Neural progenitor cell (in vitro differentiated cells): ENCODE data around the gene SHANK3. TPM values are rescaled to one million over a fixed set of nuclear protein-coding genes. Genes with fewer than 3 reads are reported as not detected.
"Not testable (repeated sequence)": the region's sequence is repeated elsewhere in the genome, so short reads cannot be mapped to it uniquely, and the experiment has no call there.

ENCODE experiments used
- DNase-seq: peaks from one replicate; pipeline ENCODE4 v3.0.0-alpha.2; 2016; ENCODE audit warnings: low spot score
- H2AFZ ChIP-seq: fragments of 200-600 bp; sonication (generic); replicated peaks from 2 replicates; pipeline ENCODE4 v1.6.1; 2016; ENCODE audit warnings: antibody characterized with exemption
- H3F3A ChIP-seq: fragments of 200-600 bp; sonication (generic); 2 replicates; pipeline ENCODE4 v1.6.1; 2016; ENCODE audit warnings: antibody characterized with exemption, low read depth
- H3K27ac ChIP-seq: fragments of 200-600 bp; sonication (generic); 2 replicates; pipeline ENCODE4 v1.5.1; 2016; ENCODE audit warnings: mild to moderate bottlenecking
- H3K27me3 ChIP-seq: fragments of 200-600 bp; sonication (generic); 2 replicates; pipeline ENCODE4 v1.6.1; 2016; ENCODE audit warnings: mild to moderate bottlenecking, moderate library complexity
- H3K36me3 ChIP-seq: fragments of 200-600 bp; sonication (generic); 2 replicates; pipeline ENCODE4 v1.5.1; 2016
- H3K4me1 ChIP-seq: fragments of 200-600 bp; sonication (generic); 2 replicates; pipeline ENCODE4 v1.6.1; 2016; ENCODE audit warnings: mixed run types
- H3K4me2 ChIP-seq: fragments of 200-600 bp; sonication (generic); 2 replicates; pipeline ENCODE4 v1.6.1; 2016
- H3K4me3 ChIP-seq: fragments of 200-600 bp; sonication (generic); 2 replicates; pipeline ENCODE4 v1.5.1; 2016
- H3K79me2 ChIP-seq: fragments of 200-600 bp; sonication (generic); 2 replicates; pipeline ENCODE4 v1.6.1; 2016; ENCODE audit warnings: low read depth
- H3K9ac ChIP-seq: fragments of 200-600 bp; sonication (generic); 2 replicates; pipeline ENCODE4 v1.6.1; 2016
- H3K9me3 ChIP-seq: fragments of 200-600 bp; sonication (generic); 2 replicates; pipeline ENCODE4 v1.5.1; 2016; ENCODE audit warnings: low read depth
- H4K20me1 ChIP-seq: fragments of 200-600 bp; sonication (generic); 2 replicates; pipeline ENCODE4 v1.6.1; 2016; ENCODE audit warnings: low read depth
- H3K27ac Mint-ChIP-seq: 3 replicates; pipeline ENCODE4 v1.8.0; 2021; ENCODE audit warnings: mixed read lengths
- H3K27me3 Mint-ChIP-seq: 2 replicates; pipeline ENCODE4 v1.8.0; 2022; ENCODE audit warnings: low read depth, mild to moderate bottlenecking, inconsistent platforms, moderate library complexity, mixed read lengths; ENCODE audit not compliant: insufficient read depth
- H3K36me3 Mint-ChIP-seq: 3 replicates; pipeline ENCODE4 v1.8.0; 2021; ENCODE audit warnings: mixed read lengths
- H3K4me1 Mint-ChIP-seq: 3 replicates; pipeline ENCODE4 v1.8.0; 2021; ENCODE audit warnings: mixed read lengths
- H3K4me3 Mint-ChIP-seq: 3 replicates; pipeline ENCODE4 v1.8.0; 2021; ENCODE audit warnings: mild to moderate bottlenecking, moderate library complexity, mixed read lengths
- H3K9me3 Mint-ChIP-seq: 3 replicates; pipeline ENCODE4 v1.8.0; 2020; ENCODE audit warnings: mixed read lengths
- CTCF ChIP-seq: fragments of 200-600 bp; sonication (generic); IDR thresholded peaks from 2 replicates; pipeline ENCODE4 v1.5.1; 2017; ENCODE audit warnings: antibody characterized with exemption, mild to moderate bottlenecking
- EZH2 ChIP-seq: fragments of 200-600 bp; sonication (generic); IDR thresholded peaks from 2 replicates; pipeline ENCODE4 v1.6.1; 2017; ENCODE audit warnings: antibody characterized with exemption, mild to moderate bottlenecking, moderate library complexity
- EZH2phosphoT487 ChIP-seq: fragments of 200-600 bp; sonication (generic); IDR thresholded peaks from 2 replicates; pipeline ENCODE4 v1.6.1; 2017; ENCODE audit warnings: antibody characterized with exemption
- total RNA-seq: library from RNA; depleted of rRNA; stranded (reverse); fragments of >200 nt; gene quantifications from 2 replicates; pipeline ENCODE4 v1.2.3, GENCODE V29; 2015; ENCODE audit warnings: low replicate concordance

Gene SHANK3
- total RNA-seq, 1 donor from 2014 or later, result 0.65 TPM

- peaks cover 3% of the 10 kb centered on the region for H3K4me1 Mint-ChIP-seq
- Histone ChIP-seq H3K27ac (no peak overlapping the region), H3F3A (no peaks in the 10 kb centered on the region), H3K4me2 (no peak overlapping the region), H3K27me3 (peaks cover 22% of the 10 kb centered on the region), H4K20me1 (no peaks in the 10 kb centered on the region), H3K36me3 (no peaks in the 10 kb centered on the region), H3K4me1 (no peaks in the 10 kb centered on the region), H3K9ac (no peak overlapping the region), H3K9me3 (peaks cover 20% of the 10 kb centered on the region), H3K79me2 (no peaks in the 10 kb centered on the region), H2AFZ (no peak overlapping the region), H3K4me3 (no peak overlapping the region)
- H3K27ac Mint-ChIP-seq, result no peak overlapping the region
- H3K27me3 Mint-ChIP-seq, result peaks cover 21% of the 10 kb centered on the region
- DNase-seq, result no peak
- no peak overlapping the region for H3K4me3 Mint-ChIP-seq
- TF ChIP-seq EZH2phosphoT487 (no peak), CTCF (no peak), EZH2 (no peak)
- H3K36me3 Mint-ChIP-seq, result peaks cover 2% of the 10 kb centered on the region
- peaks cover 36% of the 10 kb centered on the region for H3K9me3 Mint-ChIP-seq
Observed at GRCh38 chr22:50653256-50653655, 19.4 kb upstream of the SHANK3 start.

GRCh38 chr22:50654664-50655063, 18.0 kb upstream of the SHANK3 start:
- not testable (repeated sequence) for H3K4me3 ChIP-seq, H3K9ac ChIP-seq, H3K4me3 Mint-ChIP-seq, H3K4me1 Mint-ChIP-seq, H3K4me1 ChIP-seq, H3K36me3 ChIP-seq, H2AFZ ChIP-seq, H3F3A ChIP-seq, H3K27ac Mint-ChIP-seq, H3K27ac ChIP-seq, H3K36me3 Mint-ChIP-seq, H3K4me2 ChIP-seq, H3K9me3 ChIP-seq, H3K79me2 ChIP-seq, DNase-seq, H4K20me1 ChIP-seq
- H3K27me3 Mint-ChIP-seq, result peaks cover 21% of the 10 kb centered on the region
- H3K27me3 ChIP-seq, result peaks cover 22% of the 10 kb centered on the region
- H3K9me3 Mint-ChIP-seq, result peaks cover 30% of the 10 kb centered on the region

GRCh38 chr22:50656122-50657070, 16.2 kb upstream of the SHANK3 start:
- no peaks in the 10 kb centered on the region for H3K9me3 ChIP-seq
- no peak for DNase-seq
- no peak overlapping the region for H3K4me2 ChIP-seq
- peaks cover 32% of the 10 kb centered on the region for H3K9me3 Mint-ChIP-seq
- no peak overlapping the region for H3K27ac ChIP-seq
- no peak overlapping the region for H2AFZ ChIP-seq
- no peaks in the 10 kb centered on the region for H3K4me1 ChIP-seq
- no peaks in the 10 kb centered on the region for H3F3A ChIP-seq
- H3K4me3 ChIP-seq, result no peak overlapping the region
- H3K79me2 ChIP-seq, result no peaks in the 10 kb centered on the region
- H3K9ac ChIP-seq, result no peak overlapping the region
- no peaks in the 10 kb centered on the region for H3K36me3 ChIP-seq
- H4K20me1 ChIP-seq, result no peaks in the 10 kb centered on the region
- H3K27me3 ChIP-seq, result peaks cover 27% of the 10 kb centered on the region
- H3K36me3 Mint-ChIP-seq, result peaks cover 2% of the 10 kb centered on the region
- no peak overlapping the region for H3K27ac Mint-ChIP-seq
- H3K4me3 Mint-ChIP-seq, result no peak overlapping the region
- H3K4me1 Mint-ChIP-seq, result peaks cover 3% of the 10 kb centered on the region
- H3K27me3 Mint-ChIP-seq, result peaks cover 21% of the 10 kb centered on the region
- no peak for TF ChIP-seq CTCF
- no peak for TF ChIP-seq EZH2
- no peak for TF ChIP-seq EZH2phosphoT487

- no peak for TF ChIP-seq EZH2
- no peak for TF ChIP-seq EZH2phosphoT487
- no peak for TF ChIP-seq CTCF
- Histone ChIP-seq H3F3A (no peaks in the 10 kb centered on the region), H3K27me3 (peaks cover 26% of the 10 kb centered on the region), H3K79me2 (no peaks in the 10 kb centered on the region), H3K4me1 (no peaks in the 10 kb centered on the region), H4K20me1 (no peaks in the 10 kb centered on the region), H3K27ac (no peak overlapping the region), H3K4me2 (no peak overlapping the region), H3K4me3 (no peak overlapping the region), H3K9ac (no peak overlapping the region), H3K36me3 (no peaks in the 10 kb centered on the region), H2AFZ (no peak overlapping the region), H3K9me3 (no peaks in the 10 kb centered on the region)
- Mint-ChIP-seq H3K27ac (no peak overlapping the region), H3K27me3 (peaks cover 15% of the 10 kb centered on the region), H3K9me3 (peaks cover 25% of the 10 kb centered on the region), H3K36me3 (peaks cover 2% of the 10 kb centered on the region), H3K4me1 (peaks cover 3% of the 10 kb centered on the region), H3K4me3 (no peak overlapping the region)
- DNase-seq, result no peak
Observed at GRCh38 chr22:50657925-50658324, 14.7 kb upstream of the SHANK3 start.

GRCh38 chr22:50659711-50660110, 12.9 kb upstream of the SHANK3 start:
- not testable (repeated sequence) for H3K9ac ChIP-seq, H3K27me3 Mint-ChIP-seq, H3K4me2 ChIP-seq, H3K4me1 ChIP-seq, H3K36me3 Mint-ChIP-seq, H2AFZ ChIP-seq, H3K36me3 ChIP-seq, H4K20me1 ChIP-seq, DNase-seq, H3K9me3 ChIP-seq, H3K4me3 ChIP-seq, H3K79me2 ChIP-seq, H3K27ac Mint-ChIP-seq, H3K4me3 Mint-ChIP-seq, H3K27ac ChIP-seq, H3F3A ChIP-seq, H3K4me1 Mint-ChIP-seq
- H3K27me3 ChIP-seq, result peaks cover 25% of the 10 kb centered on the region
- H3K9me3 Mint-ChIP-seq, result peaks cover 14% of the 10 kb centered on the region
